Measurements from ENCODE around the gene RAB44. TPM values are rescaled to one million over a fixed set of nuclear protein-coding genes. Genes with fewer than 3 reads are reported as not detected.
"Not testable (repeated sequence)": the region's sequence is repeated elsewhere in the genome, so short reads cannot be mapped to it uniquely, and the experiment has no call there.

Gene RAB44, protein sequence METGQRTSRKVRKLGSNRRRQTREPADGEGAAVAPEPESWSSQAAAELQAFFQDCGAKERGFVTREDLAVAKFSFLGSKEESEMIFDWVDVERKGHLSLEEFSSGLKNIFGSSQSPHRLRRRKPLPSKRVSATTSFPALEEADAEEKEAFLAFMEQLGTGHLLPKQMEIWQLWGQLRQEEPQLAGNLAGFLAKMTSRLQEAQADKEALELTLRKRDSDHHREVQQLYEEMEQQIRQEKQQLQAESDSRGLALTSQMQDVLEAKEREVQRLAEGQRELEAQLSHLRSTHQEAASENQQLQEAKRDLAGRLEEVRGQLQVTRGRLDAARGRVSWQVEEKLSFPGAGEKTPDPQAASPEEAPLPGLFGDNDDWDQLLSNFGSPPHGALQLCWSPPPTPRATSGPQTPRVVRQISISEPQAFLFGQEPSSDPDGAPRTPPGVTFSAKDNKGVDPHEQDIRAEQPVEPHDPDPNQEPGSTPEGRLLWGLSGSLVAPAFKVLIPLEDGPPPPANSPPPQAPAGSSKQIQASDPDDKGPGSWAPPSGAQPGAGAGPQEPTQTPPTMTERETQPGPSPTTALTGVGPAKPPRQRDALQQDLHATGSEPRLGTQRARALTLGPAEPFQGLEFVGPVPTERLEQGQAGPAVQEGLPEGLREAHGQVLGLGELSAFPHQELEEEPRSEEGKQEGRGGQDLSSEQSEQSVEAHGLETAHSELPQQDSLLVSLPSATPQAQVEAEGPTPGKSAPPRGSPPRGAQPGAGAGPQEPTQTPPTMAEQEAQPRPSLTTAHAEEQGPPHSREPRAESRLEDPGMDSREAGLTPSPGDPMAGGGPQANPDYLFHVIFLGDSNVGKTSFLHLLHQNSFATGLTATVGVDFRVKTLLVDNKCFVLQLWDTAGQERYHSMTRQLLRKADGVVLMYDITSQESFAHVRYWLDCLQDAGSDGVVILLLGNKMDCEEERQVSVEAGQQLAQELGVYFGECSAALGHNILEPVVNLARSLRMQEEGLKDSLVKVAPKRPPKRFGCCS
- polyA plus RNA-seq (2013, experiment 1 of 2; ENCODE audit: insufficient read length), result 0.06 TPM
- 0.04 TPM for polyA plus RNA-seq (2013, experiment 2 of 2; ENCODE audit: insufficient read length)

DNA sequence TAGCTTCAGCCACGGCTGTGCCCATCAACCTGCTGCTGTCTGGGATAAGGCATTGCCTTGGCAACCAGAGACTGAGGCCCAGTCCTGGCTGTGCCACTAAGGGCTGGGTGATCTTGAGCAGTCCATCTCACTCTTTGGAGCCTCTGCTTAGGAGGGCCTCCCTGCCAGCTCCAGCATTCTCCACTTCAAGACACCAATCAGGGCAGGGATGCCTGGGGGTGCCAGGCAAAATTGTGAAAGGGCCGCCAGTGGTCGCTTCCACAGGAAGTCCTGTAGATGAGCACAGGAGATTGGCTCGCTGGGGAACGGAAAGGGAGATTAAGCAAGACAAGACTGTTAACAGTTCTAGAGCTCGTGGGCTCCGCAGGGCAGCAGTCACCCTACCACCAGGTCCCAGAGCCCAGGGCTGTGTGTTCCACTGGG, at the start of gene RAB44:
TSS of gene RAB44 (plus strand) at position 346 of the 423 bp plus-strand sequence. CDS start 6,410 bp downstream, outside the sequence.
- DNase-seq, result no peak

DNA sequence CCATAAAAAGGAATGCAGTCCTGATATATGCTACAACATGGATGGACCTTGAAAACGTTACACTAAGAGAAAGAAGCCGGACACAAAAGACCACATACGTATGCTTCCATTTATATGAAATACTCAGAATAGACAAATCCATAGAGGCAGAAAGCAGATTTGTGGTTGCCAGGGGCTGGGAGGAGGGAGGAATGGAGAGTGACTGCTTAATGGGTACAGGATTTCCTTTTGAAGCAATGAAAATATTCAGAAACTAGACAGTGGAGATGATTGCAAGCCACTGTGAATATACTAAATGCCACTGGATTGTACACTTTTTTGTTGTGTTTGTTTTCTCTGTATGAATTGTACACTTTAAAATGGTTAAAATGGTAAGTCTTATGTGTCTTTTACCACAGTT, 48.5 kb upstream of the RAB44 start:
- no peak for DNase-seq

DNA sequence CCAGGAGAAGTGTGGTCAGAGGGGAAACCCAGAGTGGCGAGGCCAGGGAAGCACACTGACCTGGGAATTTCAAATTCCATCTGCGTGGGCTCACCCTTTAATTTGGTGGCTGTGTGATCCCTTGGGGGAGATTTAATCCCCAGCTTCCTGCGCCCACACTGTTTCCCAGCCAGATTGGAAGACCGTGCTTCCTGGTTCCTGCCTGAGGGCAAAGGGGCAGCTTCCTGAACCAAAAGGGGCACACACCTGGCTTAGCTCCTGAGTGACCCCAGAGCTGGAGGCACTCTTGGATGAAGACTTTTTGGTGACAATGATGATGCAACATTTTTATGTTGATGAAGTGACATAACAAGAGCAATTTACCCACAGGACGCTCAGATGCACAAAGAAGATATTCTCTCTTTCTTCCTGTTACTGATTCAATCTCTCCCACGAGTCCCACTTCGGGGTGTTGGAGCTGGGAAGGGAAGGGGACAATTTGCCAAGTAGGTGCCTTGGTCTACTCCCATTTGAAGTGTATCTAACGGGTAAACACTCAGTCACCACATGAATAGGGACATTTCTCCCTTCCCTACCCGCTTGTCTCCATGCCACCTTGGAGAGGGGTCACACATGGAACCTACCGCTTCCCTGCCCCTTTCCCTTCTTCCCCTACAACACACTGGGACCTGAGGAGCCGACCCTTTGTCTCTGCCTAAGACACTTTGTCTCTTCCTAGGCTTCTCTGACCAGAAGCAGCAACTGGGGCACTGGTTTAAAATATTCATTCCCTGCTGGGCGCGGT, 47.7 kb upstream of the RAB44 start:
- no peak for DNase-seq

DNA sequence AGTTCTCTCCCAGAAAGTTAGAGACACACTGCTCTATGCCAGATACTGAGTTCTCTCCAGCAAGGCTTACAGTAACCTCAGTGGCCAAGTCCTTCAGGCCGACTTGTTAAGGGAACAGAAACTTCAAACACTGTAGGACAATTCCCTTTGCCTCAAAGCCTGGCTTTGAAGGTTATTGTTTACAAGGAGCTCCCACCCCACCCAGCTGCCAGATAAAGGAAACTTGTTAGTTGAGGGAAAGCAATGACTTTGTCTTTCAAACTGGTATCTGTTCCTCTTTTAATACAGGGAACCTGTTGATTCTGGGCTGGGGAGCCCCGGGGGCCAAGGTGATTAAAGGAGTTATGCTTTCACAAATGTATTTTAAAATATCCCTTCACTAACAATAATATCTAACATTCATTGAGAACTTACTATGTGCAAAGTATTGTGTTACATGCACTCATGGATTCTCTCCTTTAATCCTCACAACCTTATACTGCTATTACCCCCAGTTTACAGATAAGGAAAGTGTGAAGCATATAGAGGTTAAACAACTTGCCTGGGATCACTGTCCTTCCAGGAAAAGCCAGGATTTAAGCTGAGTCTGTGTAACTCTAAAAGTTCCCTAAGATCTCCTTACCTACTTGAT, 46.7 kb upstream of the RAB44 start:
- no peak for DNase-seq

DNA sequence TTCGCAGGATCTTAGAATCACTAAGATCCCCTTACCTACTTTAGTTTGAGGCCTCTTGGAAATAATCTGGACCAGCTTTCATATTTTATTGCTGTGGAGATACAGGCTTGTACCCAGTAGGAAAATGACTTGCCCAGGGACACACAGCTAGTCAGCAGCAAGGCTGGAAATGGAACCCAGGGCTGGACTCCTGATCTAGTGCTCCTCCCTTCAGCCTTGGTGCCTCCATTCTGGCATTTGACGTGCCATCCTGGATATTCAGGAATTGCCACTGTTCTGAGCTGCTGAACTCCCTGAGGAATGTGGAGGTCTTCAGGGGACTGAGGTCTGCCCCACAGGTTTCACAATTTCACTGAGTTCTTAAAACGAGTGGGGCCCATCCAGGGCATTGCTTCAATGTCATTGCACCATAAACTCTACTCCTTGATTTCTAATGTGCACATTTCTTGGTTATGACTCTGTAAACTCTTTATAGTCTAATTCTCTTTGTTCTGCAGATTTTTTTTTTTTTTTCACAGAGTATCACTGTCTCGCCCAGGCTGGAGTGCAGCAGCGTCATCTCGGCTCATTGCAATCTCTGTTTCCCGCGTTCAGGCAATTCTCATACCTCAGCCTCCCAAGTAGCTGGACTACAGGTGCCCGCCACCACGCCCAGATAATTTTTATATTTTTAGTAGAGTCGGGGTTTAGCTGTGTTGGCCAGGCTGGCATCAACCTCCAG, 45.8 kb upstream of the RAB44 start:
- DNase-seq, result no peak

DNA sequence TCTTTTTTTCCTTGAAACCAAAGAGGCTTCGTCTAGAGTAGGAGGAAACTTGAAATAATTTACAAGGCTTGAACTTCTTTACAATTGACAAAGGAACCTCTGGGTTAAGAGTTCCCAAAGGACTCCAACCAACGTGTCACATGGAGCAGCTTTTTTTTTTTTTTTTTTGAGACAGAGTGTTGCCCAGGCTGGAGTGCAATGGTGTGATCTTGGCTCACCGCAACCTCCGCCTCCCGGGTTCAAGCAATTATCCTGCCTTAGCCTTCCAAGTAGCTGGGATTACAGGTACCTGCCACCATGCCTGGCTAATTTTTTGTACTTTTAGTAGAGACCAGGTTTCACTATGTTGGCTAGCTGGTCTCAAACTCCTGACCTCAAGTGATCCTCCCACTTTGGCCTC, 43.2 kb upstream of the RAB44 start:
- DNase-seq, result not testable (repeated sequence)

DNA sequence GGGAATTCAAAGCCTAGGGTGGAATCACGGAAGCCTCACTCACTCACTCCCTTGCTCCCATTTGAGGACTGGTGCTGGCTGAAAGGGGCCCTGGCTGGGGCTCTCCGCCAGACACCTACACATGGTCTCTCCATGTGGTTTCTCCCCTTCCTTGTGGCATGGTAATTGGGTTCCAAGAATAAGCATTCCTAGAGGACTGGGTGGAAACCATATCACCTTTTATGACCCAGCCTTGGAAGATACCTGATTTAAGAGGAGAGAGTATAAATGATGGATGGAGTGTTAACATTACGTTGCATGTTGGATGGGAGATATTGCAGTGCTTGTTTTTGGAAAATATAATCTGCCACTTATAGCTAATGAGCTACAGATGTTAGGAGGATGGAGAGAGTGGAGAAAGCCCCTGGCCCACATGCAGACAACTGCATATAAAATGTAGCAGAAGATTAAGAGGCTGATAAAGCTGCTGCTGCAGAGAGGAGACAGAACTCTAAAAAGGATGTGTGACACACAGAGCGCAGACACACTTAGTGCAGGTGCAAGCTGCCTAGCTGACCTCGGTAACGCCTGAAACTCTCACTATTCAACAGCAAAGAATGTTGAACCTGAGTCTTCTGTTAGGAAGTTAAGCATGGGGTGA, 42.4 kb upstream of the RAB44 start:
- DNase-seq, result peak; percentile 63

DNA sequence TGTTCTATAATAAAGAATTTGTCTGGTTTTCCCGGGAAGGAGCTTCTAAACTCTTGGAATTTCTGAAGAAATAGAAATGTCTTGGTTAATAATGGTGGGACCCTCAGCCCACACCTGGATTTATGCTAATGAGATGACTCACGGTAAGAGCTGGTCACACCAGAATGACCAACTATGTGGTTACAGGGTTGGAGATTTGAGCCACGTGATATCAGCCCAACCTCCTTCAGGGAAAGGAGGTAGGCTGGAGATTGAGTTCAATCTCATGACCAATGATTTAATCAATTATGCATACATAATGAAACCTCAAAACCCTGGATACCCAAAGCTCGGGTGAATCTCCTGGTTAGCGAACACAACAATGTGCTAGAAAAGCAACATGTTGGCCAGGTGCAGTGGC, 41.2 kb upstream of the RAB44 start:
- no peak for DNase-seq

DNA sequence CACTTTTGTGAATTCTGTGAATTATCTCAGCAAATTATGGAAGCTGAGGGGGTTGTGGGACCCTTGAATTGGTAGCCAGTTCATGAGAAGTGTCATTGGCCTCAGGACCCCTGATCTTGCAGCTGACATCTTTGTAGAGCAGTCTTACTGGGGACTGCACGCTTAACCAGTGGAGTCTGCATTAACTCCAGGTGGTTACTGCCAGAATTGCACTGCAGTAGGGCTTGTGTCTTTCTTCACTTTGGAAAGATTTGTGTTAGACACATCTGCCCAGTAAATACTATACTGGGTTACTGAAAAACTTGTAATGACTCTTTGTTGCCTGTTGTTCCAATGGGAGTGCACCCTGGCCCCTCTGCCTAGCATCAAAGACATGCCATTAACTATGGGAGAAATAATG, 40.4 kb upstream of the RAB44 start:
- no peak for DNase-seq

DNA sequence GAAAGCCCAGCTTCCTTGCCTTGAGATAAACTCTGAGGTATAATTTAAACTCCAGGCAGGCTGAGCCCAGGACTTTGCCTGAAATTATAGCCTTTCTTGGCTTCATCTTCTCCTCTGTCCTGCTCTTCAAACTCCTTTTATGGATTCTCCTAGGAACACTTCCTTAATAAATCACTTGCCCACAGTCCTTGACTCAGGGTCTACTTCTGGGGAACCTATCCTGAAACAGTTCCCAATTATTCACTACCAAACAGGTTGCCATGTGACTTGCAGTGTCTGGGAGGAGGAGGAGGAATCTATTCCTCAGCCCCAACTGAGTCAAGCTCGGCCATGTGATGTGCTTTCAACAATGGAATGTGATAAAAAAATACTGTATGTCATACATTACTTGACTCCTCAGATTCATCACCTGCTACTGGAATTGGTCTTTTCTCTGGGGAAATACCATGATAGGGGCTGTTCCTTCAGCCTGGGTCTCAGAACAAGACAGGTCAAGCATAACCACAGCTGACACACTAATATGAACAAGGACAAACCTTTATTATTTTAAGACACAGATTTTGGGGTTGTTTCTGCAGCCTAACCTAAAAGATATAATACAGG, 39.6 kb upstream of the RAB44 start:
- DNase-seq, result peak; percentile 88

DNA sequence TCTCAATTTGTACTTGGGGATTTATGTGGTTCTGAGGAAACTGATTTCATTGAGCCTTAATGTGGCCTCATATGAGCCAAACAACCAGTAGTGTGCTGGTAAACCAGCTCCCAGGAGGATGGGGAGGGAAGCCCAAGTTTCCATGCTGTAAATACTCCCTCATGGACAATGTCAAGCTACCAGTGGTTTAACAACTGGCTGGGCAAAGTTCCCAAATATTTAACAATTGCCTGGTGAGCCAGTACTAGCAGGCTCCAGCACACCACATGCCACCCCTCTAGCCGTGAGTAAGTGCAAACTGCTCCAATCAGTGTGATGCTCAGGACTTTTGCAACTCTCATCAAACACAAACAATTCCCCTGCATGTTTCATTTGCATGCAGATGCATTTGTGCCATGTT, 38.4 kb upstream of the RAB44 start:
- DNase-seq, result peak; percentile 87

DNA sequence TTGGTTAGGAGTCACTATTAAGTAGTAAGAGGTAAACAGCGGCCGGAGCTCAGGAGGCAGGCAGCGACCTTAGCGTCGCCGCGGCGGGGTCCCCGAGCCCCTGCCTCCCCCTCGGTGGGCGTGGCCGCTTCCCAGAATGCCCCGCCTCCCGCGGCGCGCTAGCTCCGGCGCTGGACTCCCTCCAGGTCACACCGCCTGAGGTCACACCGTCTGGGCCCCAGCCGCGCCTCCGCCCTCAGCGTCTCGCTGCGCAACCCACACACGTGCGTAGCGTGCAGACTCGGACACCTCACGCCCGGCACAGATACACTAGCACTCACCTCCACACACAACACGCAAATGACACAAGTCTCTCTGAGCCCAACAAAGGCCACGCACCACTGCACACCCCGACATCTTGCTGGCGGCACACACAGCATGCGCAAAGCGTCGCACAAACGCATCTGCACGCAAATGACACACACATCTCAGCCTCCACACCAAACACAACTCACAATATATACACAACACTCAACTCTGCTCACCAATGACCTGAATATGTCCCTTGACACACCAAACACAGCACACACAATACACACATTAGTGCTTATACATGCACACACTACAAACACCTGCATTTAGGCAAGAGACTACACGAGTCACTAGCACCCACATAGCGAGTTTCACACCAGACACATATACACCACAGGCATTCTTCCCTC, 36.7 kb upstream of the RAB44 start:
- DNase-seq, result peak; percentile 35

DNA sequence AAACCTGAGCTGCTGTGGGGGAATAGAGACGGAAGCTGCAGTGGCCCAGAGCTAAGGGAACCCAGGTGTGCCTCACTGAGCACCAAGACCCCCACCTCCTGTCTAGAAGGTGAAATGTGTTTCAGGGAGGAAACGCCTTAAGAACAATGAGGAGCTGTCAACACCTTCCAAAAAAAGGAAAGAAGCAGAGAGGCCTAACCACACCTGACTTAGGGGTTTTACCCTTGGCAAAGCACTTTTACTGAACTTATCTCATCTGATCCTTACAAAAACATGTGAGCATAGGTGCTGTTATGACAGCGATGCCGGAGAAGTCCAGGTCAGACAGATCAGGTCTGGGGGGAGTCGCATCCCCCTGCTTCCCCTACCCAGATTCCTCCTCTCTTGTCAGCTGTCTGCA, 35.2 kb upstream of the RAB44 start:
- no peak for DNase-seq

DNA sequence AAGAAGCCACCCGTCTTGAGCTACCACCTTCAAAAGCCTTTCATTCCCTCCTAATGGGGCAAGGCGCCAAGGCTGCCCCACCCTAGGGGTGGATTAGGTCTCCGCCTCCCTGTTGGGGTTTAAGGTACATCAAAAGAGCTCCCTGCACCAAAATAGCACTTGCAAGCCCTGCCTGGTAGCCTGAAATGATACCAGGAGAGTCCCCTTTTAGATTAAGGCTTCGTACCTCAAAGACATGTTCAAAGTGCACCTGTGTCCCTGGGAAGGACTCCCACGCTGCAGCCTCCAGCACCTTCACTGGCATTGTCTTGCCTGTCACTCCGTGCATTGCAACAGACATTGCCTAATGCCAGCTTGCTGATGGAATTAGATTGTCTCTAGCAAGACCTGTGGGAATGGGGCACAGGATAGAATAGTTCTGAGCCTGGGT, 34.8 kb upstream of the RAB44 start:
- DNase-seq, result no peak

DNA sequence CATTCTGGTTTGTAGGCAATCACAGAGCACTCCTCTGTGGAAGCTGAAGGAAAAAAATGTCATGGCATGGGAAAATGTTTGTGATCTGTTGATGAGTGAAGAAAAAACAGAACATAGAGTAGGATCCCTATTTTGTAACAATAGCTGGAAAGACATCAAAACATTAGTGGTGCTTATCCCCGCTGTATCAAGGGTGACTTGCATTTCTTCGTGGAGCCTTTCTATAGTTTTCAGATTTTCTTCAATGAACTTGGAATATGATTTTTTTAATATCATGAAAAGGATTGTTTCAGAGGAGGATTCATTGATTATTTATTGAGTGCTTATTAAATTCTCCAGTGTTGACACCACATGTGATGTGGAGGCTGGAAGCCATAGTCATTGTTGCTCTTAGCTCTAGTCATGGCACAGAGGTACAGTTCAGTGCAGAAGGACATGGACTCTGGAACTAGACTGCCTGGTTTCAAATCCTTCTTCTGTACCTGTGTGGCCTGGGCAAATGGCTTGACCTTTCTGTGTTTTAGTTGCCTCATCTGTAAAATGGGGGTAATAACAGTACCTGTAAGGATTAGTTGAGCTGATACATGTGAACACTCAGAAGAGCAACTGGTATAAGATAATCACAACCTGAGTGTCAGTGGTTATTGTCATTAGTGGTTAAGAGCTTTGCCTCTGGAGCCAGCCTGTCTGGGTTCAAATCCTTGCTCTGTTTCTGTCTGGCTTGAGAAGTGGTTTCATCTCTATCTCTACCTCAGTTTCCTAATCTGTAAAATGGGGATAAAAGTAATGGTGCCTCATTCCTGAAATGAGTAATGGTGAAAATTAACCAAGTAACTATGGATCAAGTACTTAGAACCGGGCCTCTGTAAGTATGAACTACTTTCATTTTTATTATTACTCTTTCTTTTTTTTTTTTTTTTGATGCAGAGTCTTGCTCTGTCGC, 33.9 kb upstream of the RAB44 start:
- no peak for DNase-seq

DNA sequence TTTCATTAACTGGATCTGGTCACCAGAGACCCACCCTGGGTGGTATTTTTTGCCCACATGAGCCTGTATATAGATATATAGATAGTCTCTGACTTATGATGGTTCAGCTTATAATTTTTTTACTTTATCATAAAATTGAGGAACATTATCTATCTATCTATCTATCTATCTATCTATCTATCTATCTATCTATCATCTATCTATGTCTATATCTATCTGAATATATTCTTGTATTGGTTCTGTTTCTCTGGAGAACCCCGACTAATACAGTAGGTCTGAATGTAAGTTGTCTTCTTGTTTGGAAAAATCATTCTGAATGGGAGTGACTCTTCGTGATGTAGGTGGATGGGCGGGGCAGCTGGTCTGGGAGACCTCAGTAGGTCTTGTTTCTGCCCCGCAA, 32.4 kb upstream of the RAB44 start:
- no peak for DNase-seq

DNA sequence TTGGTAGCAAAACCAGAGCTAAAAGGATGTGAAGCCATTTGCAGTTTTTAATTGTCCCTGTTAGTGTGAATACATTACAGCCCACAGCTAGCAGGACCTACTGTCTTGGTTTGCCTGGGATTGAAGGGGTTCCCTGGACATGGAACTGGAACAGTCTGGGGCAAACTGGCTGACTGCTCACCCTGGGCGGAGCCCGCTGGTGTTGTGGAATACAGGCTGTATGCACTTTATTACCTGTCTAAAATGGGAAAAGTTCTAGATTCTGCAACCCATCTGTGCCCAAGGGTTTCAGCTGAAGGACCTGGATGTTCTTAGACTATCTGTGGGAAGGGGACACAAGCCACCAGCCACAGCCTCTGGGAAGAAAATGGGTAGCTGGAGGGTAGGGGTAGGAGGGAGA, 31.3 kb upstream of the RAB44 start:
- no peak for DNase-seq

Data from fibroblast of skin of abdomen (primary cell).